Measurements from ENCODE around the gene NFATC1.

Gene NFATC1

DNA sequence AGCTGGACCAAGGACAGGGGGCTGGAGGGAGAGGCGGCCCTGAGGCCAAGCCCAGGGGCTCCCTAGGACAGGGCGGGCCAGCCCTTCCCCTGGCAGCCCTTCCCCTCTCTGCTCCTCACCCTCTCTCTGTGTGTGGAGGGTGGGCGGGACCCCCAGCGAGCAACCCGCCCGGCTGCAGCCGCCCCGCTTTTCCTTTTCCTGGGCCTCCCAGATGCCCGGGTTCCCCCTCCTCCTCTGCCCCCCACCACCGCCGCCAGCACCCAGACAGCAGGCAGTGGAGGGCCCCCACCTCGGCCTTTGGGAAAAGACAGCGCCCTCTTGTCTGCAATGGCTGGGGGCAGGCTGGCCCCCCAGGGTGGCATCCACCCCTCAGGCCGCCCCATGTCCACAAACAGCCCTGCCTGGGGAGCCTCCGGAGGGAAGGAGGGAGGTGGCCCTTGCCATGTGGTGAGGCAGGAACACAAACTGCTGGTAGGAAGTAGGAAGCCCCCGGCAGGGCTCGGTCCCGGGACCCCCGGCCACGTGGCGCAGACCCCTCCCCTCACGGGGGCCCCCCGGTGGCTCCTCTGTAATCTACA, 148.7 kb downstream of the NFATC1 start:
- DNase-seq: no peak

DNA sequence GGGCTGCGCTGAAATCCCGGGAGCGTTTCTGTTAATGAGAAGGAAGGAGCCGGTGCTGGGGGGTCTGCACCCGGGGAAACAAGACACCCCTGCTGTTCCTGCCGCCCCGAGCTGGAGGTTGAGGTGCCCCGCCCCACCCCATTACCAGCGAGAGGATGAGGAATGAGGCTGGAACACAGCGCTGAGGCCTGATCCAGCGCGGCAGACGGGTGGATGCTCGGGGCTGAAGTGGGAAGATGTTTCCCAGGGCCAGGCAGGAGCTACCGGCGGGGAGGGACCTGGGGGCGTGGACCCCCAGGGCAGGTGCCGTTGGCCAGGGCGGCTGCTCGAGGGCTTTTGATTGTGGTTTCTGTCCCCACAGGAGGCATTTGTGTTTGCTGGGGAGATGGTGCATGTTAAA, 149.5 kb downstream of the NFATC1 start:
- no peak for DNase-seq

DNA sequence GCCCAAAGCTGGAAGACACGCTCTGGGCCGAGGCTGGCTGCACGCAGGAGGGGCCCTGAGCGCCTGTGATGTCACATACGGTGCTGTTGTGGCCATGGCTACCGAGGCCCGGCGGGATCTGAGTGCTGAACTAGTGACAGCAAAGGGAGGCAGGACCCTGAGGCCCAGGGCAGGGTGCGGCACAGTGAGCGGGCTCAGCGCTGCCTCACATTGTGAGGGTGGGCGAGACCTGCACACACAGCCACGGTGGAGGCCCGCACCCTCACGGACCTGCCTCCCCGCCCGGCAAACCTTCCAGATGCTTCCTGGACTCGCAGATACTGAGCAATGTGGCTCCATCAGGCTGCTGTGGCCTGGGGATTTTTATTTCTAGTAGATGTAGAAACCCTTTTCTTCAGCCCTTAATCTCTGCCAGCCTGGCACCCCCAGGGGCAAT, 150.0 kb downstream of the NFATC1 start:
- no peak for DNase-seq

DNA sequence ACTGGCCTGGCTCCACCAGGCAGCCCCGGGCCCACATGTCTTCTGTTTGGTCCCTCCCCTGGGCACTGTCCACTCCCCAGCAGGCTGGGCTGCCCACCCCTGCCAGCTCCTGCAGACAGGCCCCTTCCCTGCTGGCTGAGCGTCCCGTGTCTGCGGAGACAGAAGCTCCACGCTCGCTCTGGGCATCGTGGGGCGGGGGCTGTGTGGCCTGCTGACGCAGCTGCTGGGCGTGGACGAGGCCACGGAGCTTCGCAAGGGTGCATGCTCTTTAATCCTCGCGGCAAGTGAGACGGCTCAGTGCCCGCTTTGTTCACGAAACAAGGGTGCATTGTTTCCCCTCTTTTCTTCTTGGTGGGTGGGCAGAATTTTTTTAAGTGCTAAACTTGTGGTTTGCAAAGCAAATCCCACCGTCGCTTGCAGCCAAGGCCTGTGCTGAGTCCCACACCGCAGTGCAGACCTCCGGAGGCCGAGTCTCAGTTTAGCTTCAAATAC, 151.1 kb downstream of the NFATC1 start:
- DNase-seq: no peak

- DNase-seq: no peak
Observed at GRCh38 chr18:79547413-79548076, 151.8 kb downstream of the NFATC1 start.

DNA sequence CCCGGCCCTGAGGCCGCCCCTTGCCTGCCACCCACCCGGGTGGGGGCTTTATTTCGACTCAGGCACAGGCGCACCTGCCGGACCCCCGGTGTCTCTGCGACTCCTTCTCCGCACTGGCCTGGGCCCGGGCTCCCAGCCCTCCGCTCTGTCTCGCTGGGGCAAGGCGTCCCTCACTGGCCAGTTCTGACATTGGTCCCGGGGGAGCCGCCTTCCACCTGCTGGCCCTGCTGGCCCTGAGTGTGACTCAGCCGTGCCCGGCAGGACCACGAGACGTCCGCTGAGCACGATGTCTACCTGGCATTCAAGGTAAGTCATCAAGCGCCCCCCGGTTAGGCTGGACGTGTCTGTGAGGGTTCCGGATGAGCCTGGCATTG, 152.3 kb downstream of the NFATC1 start:
- no peak for DNase-seq

- no peak for DNase-seq
Observed at GRCh38 chr18:79548621-79548985, 152.9 kb downstream of the NFATC1 start.

GRCh38 chr18:79548986-79549637, 153.4 kb downstream of the NFATC1 start:
- no peak for DNase-seq

DNA sequence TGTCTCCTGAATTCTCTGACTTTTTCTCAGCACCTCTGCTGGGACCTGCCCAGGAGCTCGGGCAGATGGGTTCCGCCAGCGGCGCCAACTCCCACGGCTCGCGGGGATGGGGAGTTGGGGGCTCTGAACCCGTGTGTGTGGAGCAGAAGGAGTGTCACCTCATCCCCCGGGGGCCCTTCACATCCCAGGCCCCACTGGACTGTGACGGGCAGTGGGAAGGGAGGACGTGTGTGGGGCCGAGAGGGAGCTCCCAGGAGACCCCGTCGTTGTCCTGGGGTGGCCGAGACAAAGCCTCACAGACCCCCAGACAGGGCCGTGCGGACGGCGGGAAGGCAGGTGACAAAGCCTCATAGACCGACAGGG, 153.9 kb downstream of the NFATC1 start:
- no peak for DNase-seq

DNA sequence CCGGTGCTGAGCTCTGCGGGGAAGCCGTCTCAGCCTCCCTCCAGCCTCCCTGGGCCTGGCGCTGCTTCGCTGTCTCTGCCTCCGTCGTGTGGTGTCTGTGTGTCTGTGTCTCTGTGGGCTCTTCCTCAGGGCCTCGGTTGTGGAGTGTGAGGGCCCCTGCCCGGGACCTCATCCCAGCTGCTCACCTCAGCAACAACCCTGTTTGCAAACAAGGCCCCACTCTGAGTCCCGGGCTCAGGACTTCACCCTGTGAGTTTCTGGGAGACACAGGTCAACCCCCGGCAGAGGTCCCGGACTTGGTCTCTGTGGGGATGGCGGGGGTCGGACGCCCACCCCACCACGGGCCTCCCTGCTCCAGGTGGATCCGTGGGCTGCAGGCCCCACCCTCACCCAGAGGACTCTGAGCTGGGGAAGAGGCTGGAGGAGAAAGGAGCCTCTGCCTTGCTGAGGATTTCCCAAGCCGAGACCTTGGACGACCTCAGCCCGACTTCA, 156.5 kb downstream of the NFATC1 start:
- DNase-seq: no peak

DNA sequence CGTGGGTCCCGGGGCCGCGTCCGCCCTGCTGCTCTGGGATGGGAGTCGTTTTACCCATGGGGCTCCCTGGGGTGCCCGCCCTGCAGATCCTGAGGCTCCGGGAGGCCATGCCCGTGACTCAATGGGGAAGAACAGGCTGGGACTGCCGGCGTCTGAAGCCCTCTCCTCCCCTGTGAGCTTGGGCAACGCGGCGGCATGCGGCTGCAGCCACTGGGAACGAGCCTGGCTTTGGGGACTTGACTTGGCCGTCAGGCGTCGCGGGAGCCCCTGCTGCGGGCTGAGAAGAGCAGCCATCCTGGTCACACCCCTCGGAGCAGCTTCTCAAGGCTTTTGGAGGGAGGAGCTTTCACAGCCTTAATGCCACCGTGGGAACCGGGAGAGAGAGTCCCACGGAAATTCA, 157.0 kb downstream of the NFATC1 start:
- no peak for DNase-seq

- DNase-seq: no peak
Observed at GRCh38 chr18:79553154-79553553, 157.4 kb downstream of the NFATC1 start.

DNA sequence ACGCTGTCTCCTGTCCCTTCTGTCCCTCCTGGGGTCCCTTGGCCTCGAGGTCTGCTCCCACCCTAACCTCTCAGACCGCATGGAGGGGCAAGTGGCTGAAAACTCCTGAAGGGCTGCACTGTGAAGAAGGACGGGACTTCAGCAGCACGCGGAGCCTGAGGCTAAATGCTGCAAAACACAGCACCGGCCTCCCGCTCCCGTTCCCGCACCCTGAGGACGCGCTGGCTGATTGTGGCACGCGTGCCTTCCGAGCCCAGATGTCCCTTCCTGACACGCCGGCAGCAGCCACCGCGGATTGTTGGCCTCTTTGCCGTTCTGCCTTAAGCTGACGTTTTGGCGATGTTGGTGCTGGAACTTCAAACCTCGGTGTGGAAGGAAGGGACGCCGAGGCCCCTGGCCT, 158.0 kb downstream of the NFATC1 start:
- no peak for DNase-seq

- no peak for DNase-seq
Observed at GRCh38 chr18:79554321-79554720, 158.6 kb downstream of the NFATC1 start.

- DNase-seq: no peak
Observed at GRCh38 chr18:79554945-79555645, 159.4 kb downstream of the NFATC1 start.

DNA sequence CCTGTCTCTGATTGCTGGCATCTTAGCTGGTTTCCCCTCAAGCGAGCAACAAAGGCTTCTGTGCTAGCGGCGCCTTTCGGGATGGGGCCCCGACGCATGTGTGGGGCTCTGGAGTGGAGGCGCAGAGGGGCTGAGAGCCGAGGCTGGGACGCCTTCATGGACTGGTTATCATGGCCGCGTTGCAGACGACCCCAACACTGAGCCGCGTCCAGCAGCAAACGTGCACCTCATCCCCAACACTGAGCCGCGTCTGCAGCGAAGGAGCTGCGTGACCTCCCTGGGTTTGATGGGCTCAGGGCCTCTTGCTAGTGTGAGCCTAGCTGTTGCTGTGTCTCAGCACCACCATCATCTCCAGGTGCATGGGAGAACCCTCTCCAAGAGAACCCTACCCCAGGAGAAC, 160.2 kb downstream of the NFATC1 start:
- DNase-seq: no peak

DNA sequence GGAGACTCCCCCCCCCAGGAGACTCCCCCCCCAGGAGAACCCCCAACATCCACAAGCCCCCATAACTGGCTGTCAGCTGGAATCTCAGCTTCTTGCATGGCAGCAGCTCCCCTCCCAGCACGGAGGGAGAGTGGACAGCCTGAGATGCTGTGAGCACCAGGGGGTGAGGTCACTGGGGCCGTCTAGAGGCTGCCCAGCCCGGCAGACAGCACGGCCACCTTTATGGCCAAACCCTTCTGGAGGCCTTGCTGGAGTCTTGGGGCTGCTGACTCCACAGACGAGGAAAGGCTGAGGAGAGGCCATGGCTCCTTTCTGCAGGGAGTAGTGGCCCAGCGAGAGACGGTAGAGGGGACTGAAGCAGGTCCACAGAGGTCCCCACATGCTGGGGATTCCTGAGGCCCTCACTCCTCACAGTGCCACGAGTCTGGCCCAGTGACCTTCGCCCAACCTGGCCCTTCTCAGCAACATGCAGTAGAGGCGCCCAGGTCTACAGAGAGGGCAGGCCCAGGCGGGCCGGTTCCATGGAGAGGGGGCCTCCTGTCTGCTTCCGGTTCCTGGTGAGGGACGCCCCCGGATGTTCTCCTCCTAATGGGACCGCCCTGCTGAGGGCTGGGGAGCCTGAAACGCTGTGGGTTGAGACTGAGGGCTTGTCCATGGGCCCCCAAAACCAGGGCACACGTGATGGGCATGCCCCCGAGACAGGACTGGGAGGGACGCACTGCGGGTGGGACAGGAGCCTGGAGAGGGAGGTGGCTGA, 161.3 kb downstream of the NFATC1 start:
- DNase-seq: no peak

DNA sequence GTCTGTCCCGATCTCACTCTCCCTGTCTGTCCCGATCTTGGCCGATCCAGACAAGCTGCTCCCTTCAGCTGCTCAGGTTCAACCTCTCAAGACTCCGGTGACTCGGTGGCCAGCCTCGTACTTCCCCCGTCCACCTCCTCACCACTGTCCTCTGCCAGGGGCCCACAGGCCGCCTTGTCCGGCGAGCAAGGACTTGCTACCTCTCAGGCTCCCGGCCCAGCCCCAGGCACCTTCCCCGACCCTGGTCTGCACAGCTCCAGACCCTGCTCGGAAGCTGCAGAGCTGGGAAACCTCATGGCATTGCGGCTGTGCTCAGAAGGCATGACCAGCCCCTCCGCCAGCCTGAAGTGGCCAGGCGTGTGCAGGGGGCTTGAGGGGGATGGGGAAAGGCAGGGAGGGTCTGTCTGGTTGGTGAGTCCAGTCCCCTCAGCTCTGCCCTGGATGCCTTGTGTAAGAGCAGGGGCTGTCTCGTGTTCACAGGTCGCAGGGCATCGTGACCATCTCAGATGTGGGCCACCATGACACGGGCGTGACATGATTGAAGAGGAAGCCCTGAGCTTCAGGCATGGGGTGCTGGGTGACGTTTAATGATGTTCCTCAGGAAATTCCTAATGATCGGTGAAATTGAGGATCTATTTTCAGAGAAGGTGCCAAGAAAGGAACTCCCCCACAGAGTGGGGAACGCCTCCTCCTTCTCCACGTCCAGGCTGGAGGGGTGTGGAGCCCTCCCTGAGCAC, 162.6 kb downstream of the NFATC1 start:
- no peak for DNase-seq

DNA sequence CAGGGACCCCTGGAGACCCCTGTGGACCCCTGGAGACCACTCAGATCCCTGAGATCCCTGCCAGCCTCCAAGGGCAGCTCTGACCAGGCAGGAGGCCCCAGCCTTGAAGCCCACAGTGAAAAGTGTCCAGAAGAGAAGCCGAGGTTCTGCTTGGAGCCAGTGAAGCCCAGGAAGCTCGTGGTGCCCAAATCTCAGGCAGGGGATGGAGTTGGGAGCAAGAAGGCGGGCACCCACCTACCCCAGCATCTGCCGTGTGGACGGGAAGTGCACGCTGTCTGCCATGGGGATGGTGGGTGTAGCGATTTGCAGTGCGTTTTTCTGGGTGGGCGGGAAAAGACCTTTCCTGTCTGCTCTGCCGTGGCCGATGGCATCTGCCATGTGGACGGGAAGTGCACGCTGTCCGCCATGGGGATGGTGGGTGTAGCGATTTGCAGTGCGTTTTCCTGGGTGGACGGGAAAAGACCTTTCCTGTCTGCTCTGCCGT, 163.2 kb downstream of the NFATC1 start:
- no peak for DNase-seq

- DNase-seq: no peak
Observed at GRCh38 chr18:79559436-79559835, 163.7 kb downstream of the NFATC1 start.

DNA sequence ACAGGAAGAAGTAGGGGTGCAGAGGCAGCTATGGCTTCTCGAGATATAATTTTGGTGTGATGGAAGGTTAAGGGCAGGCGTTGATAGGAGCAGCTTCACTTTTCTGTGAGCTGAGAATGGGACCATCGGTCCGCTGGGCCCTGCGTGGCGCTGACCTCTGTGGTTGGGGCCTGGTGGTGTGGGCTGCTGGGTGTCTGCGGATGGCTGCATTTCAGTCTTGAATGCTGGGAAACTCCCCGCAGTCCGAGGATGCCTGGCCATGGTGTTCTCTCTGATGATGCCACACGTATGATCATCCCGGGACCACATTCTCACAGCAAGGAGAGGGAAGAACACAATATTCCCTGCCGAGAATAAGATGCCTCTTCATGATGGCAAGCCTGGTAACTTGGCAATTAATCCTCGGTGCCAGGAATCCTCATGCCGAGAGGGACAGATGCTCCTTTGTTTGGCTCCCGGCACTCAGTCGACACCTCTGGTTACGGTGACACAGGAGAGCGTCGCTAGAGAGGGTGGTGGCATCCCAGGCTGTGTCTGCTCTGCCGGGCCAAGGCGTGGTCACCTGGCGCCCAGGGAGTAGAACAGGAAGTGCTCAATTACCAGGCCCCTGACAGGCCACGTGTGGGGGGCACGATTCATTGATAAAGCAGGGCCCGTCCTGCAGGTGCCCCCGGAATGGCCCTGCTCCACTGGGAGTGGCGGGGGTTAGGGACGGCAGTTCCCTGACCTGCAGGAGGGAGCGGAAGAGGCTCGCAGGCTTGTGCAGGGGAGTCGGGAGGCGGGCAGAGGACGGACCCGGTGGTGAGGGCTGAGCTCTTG, 164.5 kb downstream of the NFATC1 start:
- no peak for DNase-seq
